HG02981 (cell line): ENCODE data around the gene MDFIC.
"Not testable (repeated sequence)": the region's sequence is repeated elsewhere in the genome, so short reads cannot be mapped to it uniquely, and the experiment has no call there.

ENCODE experiments used
- ATAC-seq: cut with Tn5 transposase; IDR thresholded peaks from one replicate; pipeline ENCODE4 v1.9.1; 2021; ENCODE audit warnings: mild to moderate bottlenecking, moderate library complexity; ENCODE audit not compliant: unreplicated experiment

Gene MDFIC, protein sequence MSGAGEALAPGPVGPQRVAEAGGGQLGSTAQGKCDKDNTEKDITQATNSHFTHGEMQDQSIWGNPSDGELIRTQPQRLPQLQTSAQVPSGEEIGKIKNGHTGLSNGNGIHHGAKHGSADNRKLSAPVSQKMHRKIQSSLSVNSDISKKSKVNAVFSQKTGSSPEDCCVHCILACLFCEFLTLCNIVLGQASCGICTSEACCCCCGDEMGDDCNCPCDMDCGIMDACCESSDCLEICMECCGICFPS

DNA sequence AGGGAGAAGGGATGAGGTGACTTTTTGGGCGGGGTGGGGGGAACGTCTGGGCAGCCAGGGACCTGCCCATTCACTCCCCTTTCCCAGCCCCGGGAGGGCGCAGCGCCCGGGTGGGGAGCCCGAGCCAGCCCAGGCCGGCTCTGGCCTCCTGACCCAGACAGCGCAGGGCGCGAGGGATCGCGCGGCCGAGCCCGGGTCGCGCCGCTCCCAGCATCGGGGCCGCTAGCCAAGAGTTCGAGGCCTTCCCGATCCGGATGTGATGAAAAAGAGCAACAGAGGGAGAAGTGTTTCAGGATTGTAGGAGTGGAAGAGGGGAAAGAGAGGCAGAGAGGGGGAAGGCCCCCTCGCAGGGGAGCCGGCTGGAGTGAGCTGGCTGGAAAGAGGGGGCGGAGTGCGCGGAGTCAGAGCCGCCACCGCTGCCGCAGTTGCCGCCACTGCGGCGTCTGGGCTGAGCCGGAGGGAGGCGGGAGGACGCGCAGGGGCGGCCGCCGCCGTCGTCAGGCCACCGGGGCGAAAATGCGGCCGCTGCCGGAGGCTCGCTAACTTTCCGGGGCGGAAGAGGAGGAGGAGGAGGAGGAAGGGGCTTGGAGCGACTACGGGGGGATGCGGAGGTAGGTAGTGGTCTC is at the start of gene MDFIC:
TSS of gene MDFIC (plus strand) at position 69 of the 626 bp plus-strand sequence. CDS start 940 bp downstream, outside the sequence.
- peak; percentile 39 for ATAC-seq

DNA sequence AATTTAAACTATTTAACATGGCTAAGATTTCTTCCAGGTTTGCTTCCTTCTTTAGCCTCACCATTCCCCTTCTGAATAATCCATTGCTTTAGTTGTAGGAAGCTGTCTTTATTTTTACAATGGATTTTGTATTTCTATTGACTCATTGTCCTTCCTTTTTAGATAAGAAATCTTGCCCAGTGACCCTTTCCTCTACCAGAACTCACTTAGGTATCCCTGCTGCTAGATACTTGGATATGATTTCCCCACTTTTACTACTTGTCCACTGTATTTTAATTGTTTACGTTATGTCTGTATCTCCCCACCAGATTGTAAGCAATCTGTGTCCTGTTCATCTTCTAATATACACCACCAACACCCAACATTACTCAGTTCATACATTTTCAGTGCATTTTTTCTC is 47.7 kb upstream of the MDFIC start:
- no peak for ATAC-seq

DNA sequence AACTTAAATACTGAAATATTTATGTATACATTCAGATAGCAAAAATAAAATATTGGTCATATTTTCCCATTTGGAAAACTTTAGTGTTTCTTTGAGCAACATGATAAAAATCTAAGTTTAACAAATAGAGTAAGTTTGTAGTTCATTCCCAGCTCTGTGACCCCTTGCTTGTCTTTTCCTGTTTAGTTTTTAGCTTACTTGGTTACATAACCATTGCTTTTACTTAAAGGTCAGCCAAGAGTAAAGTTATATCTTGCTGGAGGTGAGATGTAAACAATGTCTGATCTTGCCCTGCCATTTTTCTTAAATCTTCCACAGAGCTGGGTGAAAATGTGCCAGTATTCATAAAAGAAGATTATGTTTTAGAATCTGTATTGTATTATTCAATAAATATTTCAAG is 46.7 kb upstream of the MDFIC start:
- ATAC-seq, result no peak

DNA sequence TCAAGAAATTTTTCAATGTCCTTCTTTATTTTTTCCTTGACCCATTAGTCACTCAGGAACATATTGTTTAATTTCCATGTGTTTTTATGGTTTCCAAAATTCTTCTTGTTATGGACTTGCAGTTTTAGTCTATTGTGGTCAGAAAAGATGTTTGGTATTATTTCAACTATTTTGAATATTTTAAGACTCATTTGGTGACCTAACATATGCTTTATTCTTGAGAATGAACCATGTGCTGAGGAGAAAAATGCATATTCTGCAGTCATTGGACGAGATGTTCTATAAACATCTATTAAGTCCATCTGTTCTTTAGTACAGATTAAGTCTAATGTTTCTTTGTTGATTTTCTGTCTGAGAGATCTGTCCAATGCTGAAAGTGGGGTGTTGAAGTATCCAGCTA is 42.3 kb upstream of the MDFIC start:
- no peak for ATAC-seq

DNA sequence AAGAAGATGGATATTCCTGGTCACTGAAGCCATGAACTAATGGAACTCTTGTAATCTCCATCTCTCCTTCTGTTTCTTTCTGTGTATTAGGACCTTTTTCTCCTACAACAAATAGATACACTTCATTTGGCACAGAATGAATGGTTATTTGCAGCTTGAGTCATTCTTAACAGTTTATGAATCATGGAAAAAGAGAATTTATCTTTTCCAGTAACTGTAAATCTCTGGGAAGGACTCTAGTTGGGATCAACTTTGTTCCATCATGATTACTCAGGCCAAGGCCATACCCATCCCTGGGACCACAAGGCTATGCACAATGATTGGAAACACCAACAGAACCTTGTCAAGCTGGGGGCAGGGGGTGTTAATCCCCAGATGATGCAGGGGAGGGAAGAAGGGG is 36.1 kb upstream of the MDFIC start:
- ATAC-seq, result no peak

DNA sequence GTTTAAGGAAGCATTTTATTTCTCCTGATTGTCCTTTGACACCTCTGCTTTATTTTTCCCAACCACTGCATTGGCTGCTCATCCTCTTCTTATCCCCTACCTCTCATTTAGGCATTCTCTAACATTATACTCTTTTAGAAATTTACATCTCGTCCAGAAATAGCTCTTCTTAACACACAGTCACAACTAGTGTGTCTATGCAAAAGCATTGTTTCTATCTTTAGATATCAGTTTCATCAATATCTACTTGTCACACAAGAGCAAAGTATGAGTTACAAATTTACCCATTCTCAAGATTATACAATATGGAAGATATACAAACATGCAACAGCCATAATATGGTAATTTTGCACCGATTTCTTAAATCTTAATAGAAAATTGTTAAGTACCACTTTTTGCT is 35.7 kb upstream of the MDFIC start:
- ATAC-seq, result no peak

DNA sequence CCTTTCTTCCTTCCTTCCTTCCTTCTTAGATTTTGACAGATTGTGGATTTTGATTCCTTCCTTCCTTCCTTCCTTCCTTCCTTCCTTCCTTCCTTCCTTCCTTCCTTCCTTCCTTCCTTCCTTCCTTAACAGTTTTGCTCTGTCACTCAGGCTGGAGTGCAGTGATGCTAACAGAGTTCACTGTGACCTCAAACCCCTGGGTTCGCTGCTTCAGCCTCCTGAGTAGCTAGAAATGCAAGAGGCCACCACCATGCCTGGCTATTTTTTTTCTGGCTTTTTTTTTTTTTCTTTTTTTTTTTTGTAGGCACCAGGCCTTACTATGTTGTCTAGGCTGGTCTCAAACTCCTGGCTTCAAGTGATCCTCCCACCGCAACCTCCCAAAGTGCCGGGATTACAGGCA is 32.8 kb upstream of the MDFIC start:
- not testable (repeated sequence) for ATAC-seq

DNA sequence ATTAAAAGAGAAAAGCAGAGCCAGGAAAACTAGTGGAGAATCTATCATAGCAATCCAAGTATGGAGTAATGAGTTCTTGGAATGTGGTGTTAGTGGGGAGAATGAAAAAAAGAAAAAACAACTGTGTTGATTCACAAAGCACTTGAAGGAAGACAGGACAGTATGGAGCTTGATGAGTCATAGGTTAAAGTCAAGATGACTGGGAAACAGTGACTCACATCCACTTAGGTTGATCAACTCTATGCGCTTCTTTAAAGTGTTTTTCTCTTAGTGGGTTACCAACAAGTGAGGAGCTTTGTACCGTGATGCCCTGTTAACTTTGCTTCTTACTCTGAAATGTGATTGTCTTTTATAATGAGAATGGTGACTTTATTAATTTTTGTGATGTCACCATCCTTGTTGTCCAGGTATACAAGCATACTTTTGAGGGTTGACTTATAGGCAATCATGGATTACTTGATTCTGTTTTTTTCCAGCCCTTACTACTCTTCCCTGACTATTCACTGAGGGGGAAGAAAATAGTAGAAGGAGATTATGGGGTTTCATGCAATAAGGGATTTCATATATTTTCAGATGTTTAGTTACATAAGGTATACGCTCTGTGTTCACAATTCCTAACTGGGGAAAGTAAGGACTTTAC is 32.1 kb upstream of the MDFIC start:
- ATAC-seq, result peak; percentile 68

DNA sequence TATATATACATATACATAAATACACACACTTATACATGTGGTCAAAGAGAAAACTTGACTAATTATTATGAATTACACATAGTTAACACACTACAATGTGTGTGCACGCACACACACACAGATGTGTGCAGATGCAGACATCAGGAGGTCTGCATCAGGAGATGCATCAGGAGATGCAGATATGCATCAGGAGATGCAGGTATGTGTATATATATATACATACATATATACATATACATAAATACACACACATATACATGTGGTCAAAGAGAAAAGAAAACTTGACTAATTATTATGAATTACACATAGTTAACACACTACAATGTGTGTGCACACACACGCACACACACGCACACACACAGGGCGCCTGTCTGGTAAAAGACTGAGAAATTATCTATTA is 31.3 kb upstream of the MDFIC start:
- no peak for ATAC-seq

DNA sequence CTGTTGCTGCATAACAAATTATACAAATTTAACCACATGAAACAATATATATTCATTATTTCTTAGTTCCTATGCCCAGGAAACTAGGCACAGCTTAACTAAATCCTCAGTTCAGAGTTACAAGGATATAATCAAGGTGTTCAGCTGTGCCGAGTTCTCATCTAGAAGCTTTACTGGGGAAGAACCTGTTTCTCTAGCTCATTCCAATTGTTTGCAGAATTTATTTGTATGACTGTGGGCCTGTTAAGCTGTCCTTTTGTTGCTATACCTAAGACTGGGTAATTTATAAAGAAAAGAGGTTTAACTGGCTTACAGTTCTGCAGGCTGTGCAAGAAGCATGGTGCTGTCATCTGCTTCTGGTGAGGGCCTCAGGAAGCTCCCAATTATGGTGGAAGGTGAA is 21.8 kb upstream of the MDFIC start:
- ATAC-seq, result no peak

DNA sequence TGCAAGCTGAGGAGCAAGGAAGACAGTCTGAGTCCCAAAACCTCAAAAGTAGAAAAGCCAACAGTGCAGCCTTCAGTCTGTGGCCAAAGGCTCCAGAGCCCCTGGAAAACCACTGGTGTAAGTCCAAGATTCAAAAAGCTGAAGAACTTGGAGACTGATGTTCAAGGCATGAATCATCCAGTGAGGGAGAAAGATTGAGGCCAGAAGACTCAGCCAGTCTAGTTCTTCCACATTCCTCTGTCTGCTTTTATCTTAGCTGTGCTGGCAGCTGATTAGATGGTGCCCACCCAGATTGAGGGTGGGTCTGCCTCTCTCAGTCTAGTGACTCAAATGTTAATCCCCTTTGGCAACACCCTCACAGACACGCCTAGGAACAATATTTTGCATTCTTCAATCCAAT is 20.1 kb upstream of the MDFIC start:
- ATAC-seq, result no peak

DNA sequence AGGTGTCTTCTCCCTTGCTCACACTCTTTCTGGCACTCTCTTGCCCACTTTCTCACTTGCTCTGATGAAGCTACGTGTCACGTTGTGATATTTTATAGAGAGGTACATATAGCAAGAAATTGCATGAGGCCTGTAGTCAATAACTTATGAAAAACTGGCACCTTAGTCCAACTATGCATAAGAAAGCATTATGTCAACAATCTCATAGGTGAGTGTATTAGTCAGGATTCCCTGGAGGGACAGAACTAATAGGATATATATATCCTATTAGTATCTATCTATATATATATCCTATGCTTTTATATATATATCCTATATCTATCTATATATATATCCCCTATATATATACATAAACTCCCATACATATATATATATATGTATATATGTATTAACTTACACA is 18.8 kb upstream of the MDFIC start:
- no peak for ATAC-seq

DNA sequence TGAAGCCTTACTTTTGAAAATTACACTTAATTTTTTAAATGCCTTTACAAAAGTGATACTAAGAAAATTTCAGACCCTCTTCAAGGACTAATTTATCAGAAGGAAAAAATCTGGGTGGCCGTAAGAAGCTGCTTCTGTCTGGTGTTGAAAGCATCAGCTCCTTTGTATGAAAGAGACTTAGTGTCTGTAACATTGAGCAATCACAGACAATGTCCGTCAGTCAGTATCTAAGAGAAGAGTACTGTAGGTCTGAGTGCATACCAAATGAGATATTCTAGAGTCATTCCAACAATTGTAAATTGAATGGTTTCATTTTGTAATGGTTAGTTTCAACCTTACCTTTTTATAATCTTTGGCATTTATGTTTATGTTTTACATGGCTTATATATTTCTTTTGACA is 11.1 kb upstream of the MDFIC start:
- no peak for ATAC-seq

DNA sequence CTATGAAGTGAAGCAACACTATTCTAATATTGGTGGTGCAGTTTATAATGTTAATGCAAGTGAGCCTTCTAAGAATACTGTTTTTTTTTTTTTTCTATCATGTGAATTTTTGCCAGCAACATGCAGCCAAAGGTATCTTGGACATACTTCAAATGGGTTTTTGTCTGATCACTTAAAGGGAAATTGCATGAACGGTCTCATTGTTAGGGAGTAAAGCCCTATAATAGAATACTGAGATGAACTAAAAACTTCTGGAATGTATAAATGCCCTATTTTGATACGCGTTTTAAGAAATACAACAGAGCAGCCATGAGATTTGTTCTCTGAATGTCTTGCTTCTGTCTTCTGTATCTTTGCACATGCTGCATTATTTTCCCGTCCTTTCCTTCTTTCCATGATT is 10.5 kb upstream of the MDFIC start:
- no peak for ATAC-seq

DNA sequence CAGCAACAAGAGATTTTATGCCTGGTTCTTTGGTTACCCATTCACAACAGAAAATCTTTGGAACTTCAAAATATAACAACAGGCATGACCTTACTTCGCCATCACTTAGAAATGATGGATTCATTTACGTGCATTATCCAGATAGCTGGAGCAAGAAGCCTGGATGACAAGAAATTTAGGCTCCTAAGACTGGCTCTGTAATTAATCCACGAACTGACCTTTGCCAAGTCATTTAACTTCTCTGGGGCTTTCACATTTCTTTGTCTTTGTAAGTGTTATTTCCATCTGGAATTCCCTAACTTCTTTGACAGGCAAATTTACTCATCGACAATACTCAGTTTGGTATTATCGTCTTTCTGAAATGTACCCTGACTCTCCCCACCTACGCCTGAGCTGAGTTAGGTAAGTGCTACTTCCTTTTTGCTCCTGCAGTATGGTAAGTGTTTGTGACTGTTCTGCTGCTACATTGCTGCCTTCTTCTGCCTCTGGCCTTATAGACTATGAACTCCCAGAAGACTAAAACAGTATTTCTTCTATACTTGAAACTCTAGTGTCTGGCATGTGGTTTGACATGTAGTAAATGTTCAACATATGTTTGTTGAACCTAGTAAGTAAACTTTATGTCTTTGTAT is 5.5 kb upstream of the MDFIC start:
- ATAC-seq, result peak; percentile 90

DNA sequence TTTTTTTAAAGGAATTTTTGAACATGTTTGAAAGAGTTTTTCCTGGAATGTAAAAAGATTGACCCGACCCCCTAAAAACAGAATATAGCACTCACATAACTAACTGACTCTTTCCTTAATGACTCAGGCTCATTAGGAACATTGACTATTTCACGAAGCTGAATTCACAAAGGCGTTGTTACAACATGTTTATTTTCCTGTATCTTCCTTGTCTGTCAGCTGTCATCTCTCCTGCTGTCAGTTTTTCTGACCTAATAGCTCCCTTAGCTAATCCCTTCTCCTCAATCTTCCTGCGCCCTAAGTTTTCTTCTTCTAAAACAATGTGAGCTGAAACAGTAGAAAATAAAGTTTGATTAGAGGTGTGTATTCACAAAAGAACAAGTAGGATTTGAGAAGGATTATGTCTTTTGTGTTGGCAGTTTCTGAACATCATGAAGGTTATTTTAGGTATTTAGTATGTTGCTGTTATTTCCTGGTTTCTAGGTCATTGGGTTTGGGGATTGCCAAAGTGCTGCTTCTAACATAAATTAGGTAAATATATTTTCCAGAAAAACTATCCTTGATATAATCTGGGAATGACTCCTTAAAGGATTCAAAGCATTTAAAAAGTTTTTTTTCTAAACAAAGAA is 4.6 kb upstream of the MDFIC start:
- no peak for ATAC-seq

DNA sequence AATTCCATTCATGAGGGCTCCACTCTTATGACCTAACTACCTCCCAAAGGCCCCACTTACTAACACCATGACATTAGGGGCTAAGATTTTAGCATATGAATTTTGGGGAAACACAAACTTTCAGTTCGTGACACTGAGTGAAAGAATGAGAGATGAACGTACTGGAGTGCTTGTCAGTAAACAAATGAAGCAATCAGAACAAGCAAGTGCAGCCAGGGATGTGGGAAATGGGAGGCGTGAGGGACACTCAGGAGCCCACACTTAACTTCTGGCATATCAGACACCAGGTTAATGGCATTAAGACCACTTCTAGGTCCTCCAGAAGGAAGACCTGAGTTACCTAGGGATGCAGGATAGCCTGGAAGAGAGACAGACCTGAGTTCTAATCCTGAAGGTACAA is 2.3 kb upstream of the MDFIC start:
- ATAC-seq, result no peak

DNA sequence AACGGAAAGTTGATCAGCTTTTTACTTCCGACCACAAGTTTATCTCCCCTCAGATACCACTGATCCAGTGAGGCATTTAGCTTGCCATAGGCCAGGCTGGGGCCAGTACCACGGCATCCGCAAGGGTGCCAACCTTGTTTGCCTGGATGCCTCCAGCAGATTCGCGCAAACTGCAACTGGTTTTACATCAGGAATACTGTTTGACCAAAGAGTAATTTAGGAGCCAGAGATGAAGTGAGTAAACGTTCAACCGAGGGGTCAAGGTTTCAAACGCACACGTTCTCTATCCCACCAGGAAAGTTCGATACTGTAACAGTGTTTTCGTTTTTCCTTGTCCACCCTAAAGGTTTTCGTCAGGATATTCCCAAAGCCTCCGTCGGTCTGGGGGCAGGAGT is 266 bp upstream of the MDFIC start:
- no peak for ATAC-seq

DNA sequence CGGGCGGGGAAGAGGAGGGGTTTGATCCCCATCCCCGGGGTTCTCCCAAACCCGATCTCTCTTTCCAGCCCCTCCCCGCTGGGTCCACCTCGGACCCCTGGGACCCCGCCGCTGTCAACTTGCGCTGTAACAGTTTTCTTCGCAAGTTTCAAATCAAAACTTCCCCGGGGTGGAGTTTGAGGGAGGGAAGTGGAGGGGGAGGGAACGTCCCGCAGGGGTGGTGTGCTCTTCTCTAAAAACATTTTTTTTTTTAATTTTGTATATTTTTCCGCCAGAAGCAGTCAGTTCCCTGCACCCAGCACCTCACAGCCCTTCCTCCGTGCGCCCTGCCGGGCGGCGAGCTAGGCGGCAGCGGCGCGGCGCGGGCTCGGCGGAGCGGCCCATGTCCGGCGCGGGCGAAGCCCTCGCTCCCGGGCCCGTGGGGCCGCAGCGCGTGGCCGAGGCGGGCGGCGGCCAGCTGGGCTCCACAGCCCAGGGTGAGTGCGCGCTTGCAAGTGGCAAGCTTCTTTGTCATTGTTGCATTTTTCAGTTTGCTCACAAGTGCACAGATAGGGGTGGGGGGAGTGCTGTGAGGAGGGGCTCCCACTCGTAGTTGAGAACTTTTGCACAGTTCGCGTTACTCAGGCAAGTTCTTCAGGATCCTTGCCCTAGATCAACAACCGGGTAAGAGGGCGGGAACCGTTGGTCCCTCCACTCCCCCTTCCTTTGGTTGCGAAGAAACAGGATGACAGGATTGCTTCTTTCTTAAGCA is 933 bp downstream of the MDFIC start:
- ATAC-seq, result peak; percentile 30

DNA sequence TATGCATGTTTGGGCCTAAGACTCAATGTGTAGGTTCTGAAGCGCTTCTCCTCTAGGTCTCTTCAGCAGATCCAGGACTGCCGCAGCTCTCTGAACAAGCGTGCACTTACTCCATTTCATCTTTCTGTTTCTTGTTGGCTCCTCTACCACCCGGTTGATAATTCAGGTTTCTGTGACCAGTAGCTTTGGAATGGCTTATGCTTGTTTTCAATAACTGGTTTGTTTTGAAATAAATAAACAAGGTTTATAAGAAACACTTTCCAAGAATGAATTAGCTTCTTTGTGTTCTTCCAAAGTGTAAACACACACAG is 1.5 kb downstream of the MDFIC start:
- peak; percentile 28 for ATAC-seq
